HL-60/S4 treated with retinoic acid at 250 ng/mL for 4 days and 3 days (cell line): Measurements from ENCODE around the gene RBM22.

Source experiments
- in situ Hi-C: fragments of 300-500 bp; cut with MboI; formaldehyde crosslinking; loops from 2 replicates; pipeline ENCODE4 v1.7.0; 2022; ENCODE audit warnings: low sequenced_read_pairs

The RBM22 gene

GRCh38 chr5:150653145-150653761 lies 47.6 kb downstream of the RBM22 start:
- in situ Hi-C loops: no loop called here

GRCh38 chr5:150651924-150652671 lies 48.8 kb downstream of the RBM22 start:
- in situ Hi-C loops: no loop called here

- in situ Hi-C loops: no loop called here
Measured at GRCh38 chr5:150651382-150651781, 49.5 kb downstream of the RBM22 start.

GRCh38 chr5:150650021-150651006 lies 50.5 kb downstream of the RBM22 start:
- in situ Hi-C loops: no loop called here

GRCh38 chr5:150649108-150650020 lies 51.5 kb downstream of the RBM22 start:
- in situ Hi-C loops: no loop called here

- in situ Hi-C loops: no loop called here
Measured at GRCh38 chr5:150648294-150649107, 52.4 kb downstream of the RBM22 start.

GRCh38 chr5:150647275-150648251 lies 53.3 kb downstream of the RBM22 start:
- in situ Hi-C loops: no loop called here

GRCh38 chr5:150645070-150645700 lies 55.7 kb downstream of the RBM22 start:
- in situ Hi-C loops: no loop called here

GRCh38 chr5:150644514-150644913 lies 56.3 kb downstream of the RBM22 start:
- in situ Hi-C loops: no loop called here

- in situ Hi-C loops: no loop called here
Measured at GRCh38 chr5:150644058-150644457, 56.8 kb downstream of the RBM22 start.

- in situ Hi-C loops: no loop called here
Measured at GRCh38 chr5:150642991-150643710, 57.7 kb downstream of the RBM22 start.

- in situ Hi-C loops: no loop called here
Measured at GRCh38 chr5:150642567-150642927, 58.3 kb downstream of the RBM22 start.

- in situ Hi-C loops: no loop called here
Measured at GRCh38 chr5:150641824-150642566, 58.9 kb downstream of the RBM22 start.

GRCh38 chr5:150641006-150641570 lies 59.8 kb downstream of the RBM22 start:
- in situ Hi-C loops: no loop called here
